HG03060 (cell line): ENCODE measurements around the gene DYTN.

Experiments
- ATAC-seq: cut with Tn5 transposase; IDR thresholded peaks from one replicate; pipeline ENCODE4 v1.9.1; 2021; ENCODE audit warnings: low read depth, moderate number of reproducible peaks; ENCODE audit not compliant: unreplicated experiment

DYTN gene

GRCh38 chr2:206700156-206700555, 18.0 kb downstream of the DYTN start:
- no peak for ATAC-seq

DNA sequence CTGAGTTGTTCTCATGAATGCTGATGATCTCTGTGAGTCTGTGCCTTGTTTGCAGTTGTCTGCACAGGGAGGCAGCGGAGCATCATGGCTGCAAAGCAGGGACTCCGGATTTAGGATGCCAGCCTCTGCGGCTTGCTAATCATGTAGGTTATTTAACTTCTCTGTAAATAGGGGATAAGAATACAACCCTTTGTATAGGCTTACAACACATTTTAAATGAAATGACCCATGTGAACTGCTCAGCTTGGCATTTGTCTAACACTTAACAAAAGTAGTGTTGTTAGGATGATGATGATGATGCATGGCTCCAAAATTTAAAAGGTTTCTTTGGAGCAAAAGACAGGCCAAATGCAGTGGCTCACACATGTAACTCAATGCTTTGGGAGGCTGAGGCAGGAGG, 19.4 kb downstream of the DYTN start:
- no peak for ATAC-seq

DNA sequence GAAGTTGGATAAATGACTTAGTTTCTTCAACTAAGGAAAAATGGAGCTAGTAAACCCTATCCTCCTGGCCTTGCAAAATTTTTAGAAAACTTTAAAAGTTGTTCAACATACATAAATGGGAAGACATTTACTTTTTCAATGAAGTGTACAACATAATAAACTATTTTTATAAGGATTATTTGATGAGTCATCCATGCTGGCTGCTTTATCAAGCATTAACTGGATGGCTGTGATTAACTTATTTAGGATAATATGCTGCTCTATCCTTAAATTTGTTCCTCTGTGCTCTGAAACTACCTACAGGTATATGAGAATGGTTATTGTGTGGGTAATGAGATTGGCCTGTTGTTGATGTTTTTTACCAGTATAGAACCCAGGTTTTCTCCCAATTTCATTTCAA, 21.3 kb downstream of the DYTN start:
- no peak for ATAC-seq

DNA sequence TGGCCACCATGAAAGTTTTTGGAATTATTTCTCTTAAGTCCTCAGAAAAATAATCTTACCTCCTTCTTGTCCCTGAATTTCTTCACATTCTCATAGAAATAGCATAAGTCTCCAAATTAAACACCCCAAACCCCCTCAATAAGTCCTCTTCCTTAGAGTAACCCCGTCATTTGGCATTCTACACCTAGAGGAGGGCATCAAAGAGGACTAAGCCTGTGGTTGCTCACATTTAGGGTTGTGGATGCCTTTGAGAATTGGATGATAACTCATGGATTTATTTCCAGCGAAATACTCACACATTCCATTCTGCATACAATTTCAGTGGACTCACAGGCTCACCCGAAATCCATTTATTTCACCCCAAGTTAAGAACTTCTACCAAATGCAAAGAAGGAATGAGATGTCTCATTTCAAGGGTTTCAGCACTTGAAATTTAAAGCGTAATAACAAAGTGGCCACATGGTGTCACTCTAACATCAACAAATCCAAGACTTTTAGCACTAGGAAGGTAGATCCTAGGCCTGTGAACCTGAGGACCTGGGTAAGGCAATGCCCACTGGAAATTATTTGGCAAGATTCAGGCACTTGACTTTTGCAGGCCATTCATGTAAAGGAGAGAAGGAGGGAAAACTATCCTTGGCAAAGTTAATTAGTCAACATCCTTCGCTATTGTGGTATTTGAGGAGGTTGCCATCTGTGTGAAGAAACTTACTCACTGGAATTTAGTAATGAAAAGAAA, 24.6 kb downstream of the DYTN start:
- ATAC-seq, result no peak

- ATAC-seq, result no peak
These were observed 25.2 kb downstream of the DYTN start for GRCh38 chr2:206692971-206693370.

DNA sequence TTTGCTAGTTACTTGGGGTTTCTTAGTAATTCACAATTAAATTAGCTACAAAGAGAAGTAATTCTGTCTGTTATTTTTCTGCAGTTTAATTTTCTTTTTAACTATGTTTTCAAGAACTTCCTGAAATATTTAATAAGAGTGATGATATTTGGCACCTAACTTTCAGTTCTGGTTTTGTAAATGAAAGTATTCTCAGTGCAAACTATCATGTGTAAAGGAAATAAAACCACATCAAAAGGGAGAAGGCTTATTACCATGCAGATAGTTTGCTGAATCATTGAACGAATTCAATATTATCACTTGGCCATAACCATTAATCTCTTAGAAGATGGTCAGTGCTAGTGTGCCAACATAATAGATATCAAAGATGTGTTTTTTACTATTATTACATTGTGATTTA, 29.2 kb downstream of the DYTN start:
- no peak for ATAC-seq

- ATAC-seq, result no peak
These were observed 29.7 kb downstream of the DYTN start for GRCh38 chr2:206688453-206688852.

DNA sequence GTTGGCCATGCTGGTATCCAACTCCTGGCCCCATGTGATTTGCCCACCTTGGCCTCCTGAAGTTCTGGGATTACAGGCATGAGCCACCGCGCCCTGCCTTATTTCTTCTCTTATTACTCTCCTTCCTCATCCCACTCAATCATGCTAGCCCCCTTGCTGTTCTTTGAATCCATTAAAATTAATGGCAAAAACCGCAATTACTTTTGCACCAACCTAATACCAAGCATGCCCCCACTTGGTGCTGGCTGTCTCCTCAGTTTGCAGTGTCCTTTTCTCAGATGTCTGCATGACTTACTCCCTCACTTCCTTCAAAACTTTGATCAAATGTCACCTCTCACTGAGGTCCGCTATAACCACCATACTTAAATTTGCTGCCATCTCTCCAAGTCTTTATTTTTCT, 34.6 kb downstream of the DYTN start:
- no peak for ATAC-seq

- no peak for ATAC-seq
These were observed 47.5 kb downstream of the DYTN start for GRCh38 chr2:206670531-206671319.

- ATAC-seq, result no peak
These were observed 52.9 kb downstream of the DYTN start for GRCh38 chr2:206665251-206665650.

- ATAC-seq, result no peak
These were observed 61.1 kb downstream of the DYTN start for GRCh38 chr2:206657087-206657486.

DNA sequence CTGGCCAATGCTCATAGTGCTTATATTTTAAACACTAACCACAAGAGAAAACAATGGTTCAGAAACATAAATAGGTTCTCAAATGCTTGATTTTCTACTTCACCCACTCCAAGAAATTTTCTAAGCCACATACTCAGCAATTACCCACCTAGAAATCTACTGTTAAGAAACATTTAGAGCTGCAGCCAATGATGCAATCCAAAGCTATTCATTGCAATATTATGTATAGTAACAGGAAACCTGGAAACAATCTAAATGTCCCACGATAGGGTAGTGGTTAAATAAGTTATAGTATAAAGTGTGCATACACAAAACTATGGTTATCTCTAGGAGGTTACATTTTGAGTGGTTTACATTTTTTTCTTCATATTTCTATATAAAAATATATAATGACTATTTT, 70.2 kb downstream of the DYTN start:
- no peak for ATAC-seq

- no peak for ATAC-seq
These were observed 75.8 kb downstream of the DYTN start, which contains the start of gene FAM237A for GRCh38 chr2:206642075-206643025. Gene FAM237A (plus strand): TSS chr2:206642487. CDS start chr2:206644237, 1,750 bp downstream.

- ATAC-seq, result no peak
These were observed 77.0 kb downstream of the DYTN start for GRCh38 chr2:206641226-206641625.

- no peak for ATAC-seq
These were observed 78.6 kb downstream of the DYTN start for GRCh38 chr2:206639636-206640035.

GRCh38 chr2:206635015-206635414, 83.2 kb downstream of the DYTN start:
- ATAC-seq, result no peak

DNA sequence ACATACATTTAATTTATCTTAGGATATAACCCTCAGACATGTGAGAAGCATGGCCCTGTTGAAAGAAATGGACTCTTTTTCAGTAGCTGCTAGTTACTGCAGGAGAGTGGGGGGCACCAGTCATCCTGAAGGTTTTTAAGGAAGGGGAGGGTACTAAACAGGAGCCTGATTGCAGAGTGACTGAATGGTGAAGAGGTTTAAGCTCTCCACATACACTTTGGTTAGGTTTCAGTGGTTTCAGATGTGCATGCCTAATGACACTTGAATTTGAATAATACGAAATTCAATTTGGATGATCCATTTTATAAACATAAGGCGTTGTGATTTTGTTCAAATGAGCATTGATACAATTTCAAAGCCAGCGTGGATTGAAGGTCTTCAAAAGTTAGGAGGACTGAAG, 86.9 kb downstream of the DYTN start:
- ATAC-seq, result no peak

GRCh38 chr2:206627632-206628031, 90.6 kb downstream of the DYTN start:
- no peak for ATAC-seq

DNA sequence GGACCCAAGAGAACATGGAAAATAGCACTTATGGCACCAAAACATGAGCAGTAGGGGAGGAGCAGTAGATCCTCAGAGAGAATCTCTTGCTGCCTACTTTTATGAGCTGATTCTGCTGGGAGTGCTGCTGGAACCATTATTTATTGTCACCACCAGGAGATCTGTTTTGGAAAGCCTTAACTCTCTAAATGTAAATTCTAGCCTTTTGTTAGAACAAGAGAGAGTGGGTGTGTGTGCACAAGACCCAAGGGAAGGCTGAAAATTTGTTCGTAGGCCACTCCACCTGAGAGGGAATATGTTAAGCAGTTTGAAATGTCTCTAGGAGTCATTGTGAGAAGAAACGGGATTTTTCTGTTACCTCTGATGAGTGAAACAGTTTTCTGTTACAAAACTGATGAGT, 92.1 kb downstream of the DYTN start:
- ATAC-seq, result no peak

- no peak for ATAC-seq
These were observed 99.2 kb downstream of the DYTN start for GRCh38 chr2:206619011-206619410.

DNA sequence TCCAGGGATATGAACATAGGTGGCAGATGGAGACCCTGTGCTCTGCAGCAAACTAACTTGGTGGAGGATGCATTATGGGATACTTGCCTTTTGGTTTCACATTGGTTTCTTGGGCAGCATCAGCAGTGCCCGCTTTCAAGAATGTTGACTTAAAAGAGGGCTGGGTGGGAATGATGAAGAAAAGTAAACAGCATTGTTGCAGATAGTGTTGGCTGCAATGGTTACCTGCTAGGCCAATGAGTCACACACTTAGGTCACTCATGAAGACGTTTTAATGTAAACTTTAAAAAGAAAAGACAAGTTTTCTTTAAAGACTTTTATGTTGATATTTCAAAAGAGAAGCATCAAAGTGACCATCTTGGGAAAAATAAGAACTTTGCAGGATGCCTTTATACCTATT, 102.0 kb downstream of the DYTN start:
- ATAC-seq, result no peak
